H1 (cell line): Measurements from ENCODE around the gene C5. TPM values are rescaled to one million over a fixed set of nuclear protein-coding genes. Genes with fewer than 3 reads are reported as not detected.

Experiments
- CTCF ChIA-PET: fragments of 300-600 bp; sonication (Branson Sonifier 250); formaldehyde crosslinking; loops from one replicate; lab custom pipeline; 2021; ENCODE audit not compliant: partially characterized antibody; lab: Charles Lee
- POLR2A ChIA-PET: fragments of 300-600 bp; sonication (Branson Sonifier 250); formaldehyde crosslinking; loops from one replicate; lab custom pipeline; 2021; ENCODE audit warnings: inconsistent platforms; ENCODE audit not compliant: partially characterized antibody; lab: Charles Lee
- DNase-seq, 2 experiments: peaks; one replicate each; pipeline versions ENCODE4 v3.0.0 to v3.0.0-alpha.2; 2010 to 2022; ENCODE audit warnings: low spot score in 2 of 2, low read depth in 1 of 2, mixed read lengths in 1 of 2
- FAIRE-seq: peaks from 2 replicates; lab custom pipeline; 2011; peaks lifted over from hg19 to GRCh38; lab: Jason Lieb, UNC
- H2AFZ ChIP-seq: 2 replicates; pipeline ENCODE4 v1.8.1; 2012; ENCODE audit warnings: low read length, inconsistent platforms
- H2AK5ac ChIP-seq: 2 replicates; pipeline ENCODE4 v1.6.1; 2013; ENCODE audit warnings: low read depth, low read length
- H2BK120ac ChIP-seq: replicated peaks from 2 replicates; pipeline ENCODE3; 2013; ENCODE audit warnings: low read depth, low read length, inconsistent platforms
- H2BK12ac ChIP-seq: 2 replicates; pipeline ENCODE4 v1.6.1; 2013; ENCODE audit warnings: low read depth, low read length
- H2BK15ac ChIP-seq: 2 replicates; pipeline ENCODE4 v1.6.1; 2013; ENCODE audit warnings: low read length
- H2BK20ac ChIP-seq: 2 replicates; pipeline ENCODE4 v1.6.1; 2013; ENCODE audit warnings: low read length
- H2BK5ac ChIP-seq: 2 replicates; pipeline ENCODE4 v1.6.1; 2013; ENCODE audit warnings: low read depth, low read length
- H3K14ac ChIP-seq: 2 replicates; pipeline ENCODE4 v1.6.1; 2013; ENCODE audit warnings: inconsistent platforms; ENCODE audit not compliant: insufficient read length
- H3K18ac ChIP-seq: 2 replicates; pipeline ENCODE4 v1.6.1; 2013; ENCODE audit warnings: low read length; ENCODE audit errors: extremely low read depth
- H3K23ac ChIP-seq: 2 replicates; pipeline ENCODE4 v1.6.1; 2013; ENCODE audit warnings: inconsistent platforms; ENCODE audit not compliant: insufficient read length
- H3K23me2 ChIP-seq: 2 replicates; pipeline ENCODE4 v1.6.1; 2013; ENCODE audit warnings: low read depth, low read length
- H3K27ac ChIP-seq: 2 replicates; pipeline ENCODE4 v1.6.1; 2011; ENCODE audit warnings: low read depth, low read length, inconsistent platforms
- H3K27me3 ChIP-seq, 4 experiments: replicated peaks in 1 of 4; 1 replicate in 1 of 4; 2 replicates in 3 of 4; pipeline versions ENCODE4 v1.6.1 to v1.8.1; 2011 to 2013; ENCODE audit warnings: low read length in 3 of 4, mild to moderate bottlenecking in 3 of 4, inconsistent platforms in 2 of 4, mixed read lengths in 2 of 4, moderate library complexity in 1 of 4; ENCODE audit not compliant: control insufficient read depth in 3 of 4, insufficient read depth in 3 of 4; ENCODE audit errors: extremely low read depth in 1 of 4
- H3K36me3 ChIP-seq, 4 experiments: 2 replicates each; pipeline versions ENCODE4 v1.6.1 to v1.8.1; 2011 to 2013; ENCODE audit warnings: mild to moderate bottlenecking in 4 of 4, low read length in 3 of 4, moderate library complexity in 2 of 4, control low read depth in 1 of 4, inconsistent platforms in 1 of 4; ENCODE audit not compliant: insufficient read depth in 4 of 4, control insufficient read depth in 2 of 4
- H3K4ac ChIP-seq: replicated peaks from 2 replicates; pipeline ENCODE3; 2013; ENCODE audit warnings: low read length, low read depth, mixed read lengths, inconsistent platforms; ENCODE audit not compliant: insufficient read length
- H3K4me1 ChIP-seq, 4 experiments: replicated peaks in 1 of 4; 1 replicate in 1 of 4; 2 replicates in 3 of 4; pipeline versions ENCODE4 v1.6.1 to v1.8.1; 2011 to 2013; ENCODE audit warnings: low read length in 3 of 4, inconsistent platforms in 2 of 4, mixed read lengths in 1 of 4; ENCODE audit not compliant: insufficient read depth in 4 of 4, control insufficient read depth in 3 of 4
- H3K4me2 ChIP-seq, 2 experiments: 2 replicates each; pipeline versions ENCODE4 v1.6.1 to v1.8.1; 2011 to 2013; ENCODE audit warnings: low read depth in 2 of 2, low read length in 2 of 2, control low read depth in 1 of 2, inconsistent platforms in 1 of 2, mild to moderate bottlenecking in 1 of 2; ENCODE audit not compliant: insufficient read depth in 1 of 2
- H3K4me3 ChIP-seq, 4 experiments: fragments of 200-600, 300-600 bp in 1 of 4; sonication (generic), shearing (Covaris generic), sonication (Bioruptor Twin) in 1 of 4; 2 replicates each; pipeline versions ENCODE4 v1.5.1 to v1.8.1; 2011 to 2016; ENCODE audit warnings: low read length in 4 of 4, low read depth in 3 of 4, control low read depth in 2 of 4, inconsistent platforms in 2 of 4, mild to moderate bottlenecking in 2 of 4, mixed read lengths in 1 of 4, moderate library complexity in 1 of 4; ENCODE audit not compliant: insufficient read depth in 2 of 4; ENCODE audit errors: extremely low read depth in 1 of 4
- H3K56ac ChIP-seq: replicated peaks from 2 replicates; pipeline ENCODE3; 2013; ENCODE audit warnings: low read depth, mild to moderate bottlenecking, mixed read lengths, low read length, inconsistent platforms; ENCODE audit not compliant: insufficient read length
- H3K79me1 ChIP-seq: 2 replicates; pipeline ENCODE4 v1.6.1; 2013; ENCODE audit warnings: low read depth, low read length, control low read depth
- H3K79me2 ChIP-seq, 2 experiments: 2 replicates each; pipeline versions ENCODE4 v1.6.1 to v1.8.1; 2012 to 2013; ENCODE audit warnings: low read length in 2 of 2, mild to moderate bottlenecking in 2 of 2, inconsistent platforms in 1 of 2; ENCODE audit not compliant: insufficient read depth in 2 of 2, control insufficient read depth in 1 of 2
- H3K9ac ChIP-seq, 4 experiments: replicated peaks in 1 of 4; 1 replicate in 1 of 4; 2 replicates in 3 of 4; pipeline versions ENCODE4 v1.6.1 to v1.8.1; 2011 to 2013; ENCODE audit warnings: low read depth in 3 of 4, low read length in 3 of 4, control low read depth in 2 of 4, mild to moderate bottlenecking in 2 of 4, moderate library complexity in 2 of 4, inconsistent platforms in 1 of 4; ENCODE audit errors: extremely low read depth in 1 of 4
- H3K9me3 ChIP-seq, 2 experiments: 2 replicates each; pipeline versions ENCODE4 v1.6.1 to v1.8.1; 2012 to 2013; ENCODE audit warnings: mild to moderate bottlenecking in 2 of 2, moderate library complexity in 2 of 2, control low read depth in 1 of 2, inconsistent platforms in 1 of 2, low read depth in 1 of 2, low read length in 1 of 2, mixed read lengths in 1 of 2; ENCODE audit not compliant: insufficient read depth in 2 of 2
- H4K20me1 ChIP-seq, 2 experiments: replicated peaks in 1 of 2; 2 replicates each; pipeline versions ENCODE3 to v1.8.1; 2011 to 2013; ENCODE audit warnings: inconsistent platforms in 2 of 2, low read length in 2 of 2, mild to moderate bottlenecking in 1 of 2; ENCODE audit not compliant: insufficient read depth in 2 of 2, control insufficient read depth in 1 of 2
- H4K5ac ChIP-seq: 2 replicates; pipeline ENCODE4 v1.6.1; 2013; ENCODE audit warnings: low read length, low read depth, mixed read lengths, inconsistent platforms; ENCODE audit not compliant: insufficient read length
- H4K8ac ChIP-seq: 2 replicates; pipeline ENCODE4 v1.8.0; 2013; ENCODE audit warnings: mild to moderate bottlenecking, moderate library complexity, low read length, inconsistent platforms; ENCODE audit not compliant: insufficient read depth; ENCODE audit errors: extremely low read depth
- H4K91ac ChIP-seq: replicated peaks from 2 replicates; pipeline ENCODE3; 2013; ENCODE audit warnings: low read length, mixed read lengths, inconsistent platforms; ENCODE audit not compliant: insufficient read length
- BRCA1 ChIP-seq: IDR thresholded peaks from 2 replicates; pipeline ENCODE4 v1.6.1; 2012; ENCODE audit warnings: low read depth, low read length, improper control_type of control experiment
- CBX5 ChIP-seq: fragments of 300-800, 300-1000 bp; sonication (generic); IDR thresholded peaks from 2 replicates; pipeline ENCODE4 v1.7.1; 2016; ENCODE audit warnings: antibody characterized with exemption, low read length, low read depth
- POLR2A ChIP-seq, 2 experiments: IDR thresholded peaks; 1 replicate in 1 of 2; 2 replicates in 1 of 2; pipeline ENCODE4 v1.6.1; 2011; ENCODE audit warnings: low read depth in 2 of 2, low read length in 2 of 2, mild to moderate bottlenecking in 2 of 2; ENCODE audit errors: control extremely low read depth in 1 of 2
- POU5F1 ChIP-seq: IDR thresholded peaks from 2 replicates; pipeline ENCODE4 v1.6.1; 2011; ENCODE audit warnings: low read depth, mild to moderate bottlenecking, low read length, moderate library complexity
- RFX5 ChIP-seq: IDR thresholded peaks from 2 replicates; pipeline ENCODE4 v1.6.1; 2011; ENCODE audit warnings: low read depth, low read length, improper control_type of control experiment, borderline replicate concordance
- SIN3A ChIP-seq, 2 experiments: IDR thresholded peaks in 1 of 2; conservative IDR thresholded peaks in 1 of 2; 2 replicates each; pipeline ENCODE4 v1.6.1; 2011 to 2012; ENCODE audit warnings: low read length in 2 of 2, improper control_type of control experiment in 1 of 2, low read depth in 1 of 2, mild to moderate bottlenecking in 1 of 2
- SIX5 ChIP-seq: IDR thresholded peaks from 2 replicates; pipeline ENCODE4 v1.6.1; 2011; ENCODE audit warnings: mild to moderate bottlenecking, low read depth, low read length
- WGBS, 2 experiments: shearing (Covaris generic) in 1 of 2; methylation state at CpG; one replicate each; pipeline versions ENCODE4 v1.1.6 to v1.1.7; 2013 to 2015; ENCODE audit warnings: low lambda C conversion rate in 2 of 2, mixed read lengths in 2 of 2, inconsistent platforms in 1 of 2, low coverage in 1 of 2, missing lambda C conversion rate in 1 of 2; ENCODE audit not compliant: insufficient replicate concordance in 2 of 2, insufficient coverage in 1 of 2, insufficient read length in 1 of 2; ENCODE audit errors: extremely low coverage in 1 of 2, missing lambda C conversion rate in 1 of 2; 5-methylcytosine and 5-hydroxymethylcytosine counted together
- polyA plus RNA-seq, 7 experiments: library from polyadenylated mRNA; depleted of rRNA in 3 of 7; stranded (reverse) in 5 of 7; unstranded in 2 of 7; fragments of >200 nt in 5 of 7; fragments of 200-250 nt in 2 of 7; gene quantifications; 1 replicate in 5 of 7; 2 replicates in 1 of 7; 4 replicates in 1 of 7; pipeline versions ENCODE4 v1.2.1 to v1.2.3, GENCODE V29; 2011 to 2013; ENCODE audit warnings: missing spikeins in 2 of 7, mixed read lengths in 2 of 7
- total RNA-seq: library from RNA; stranded (reverse); fragmentation: NEBNext Ultra II Directional; extraction: Animal tissue kit (Norgen Biotek cat#: 25700); gene quantifications from 2 replicates; pipeline ENCODE4 v1.2.1, GENCODE V29; 2021

C5 gene
- total and polyA plus RNA-seq, 2 of the 8 experiments (the other 6 are each of a cell fraction or from before 2014, with no cell fraction given) = 0.24 to 0.35 TPM

- no peak overlapping the region for H4K91ac ChIP-seq
- no peak overlapping the region for H4K8ac ChIP-seq
- H3K9me3 ChIP-seq = no peaks in the 10 kb centered on the region
- H3K14ac ChIP-seq = no peak overlapping the region
- POLR2A ChIA-PET = interaction anchor here (1.3 to 1.4 kb wide), 4 partner anchors 8 to 14 kb away, joined by 3 to 4 read pairs (median 4); no protein-coding TSS in a partner anchor
- H4K5ac ChIP-seq = no peak overlapping the region
- H3K9ac ChIP-seq = no peak overlapping the region
- H3K27ac ChIP-seq = no peak overlapping the region
- no peak overlapping the region for H3K4me2 ChIP-seq
- no peak overlapping the region for H2BK120ac ChIP-seq
- H3K4me1 ChIP-seq = no peaks in the 10 kb centered on the region; a peak in 1 of 7 replicates
- CTCF ChIA-PET = interaction anchor here (1.1 to 10.7 kb wide), 5 partner anchors 6 to 33 kb away, joined by 3 to 71 read pairs (median 5); no protein-coding TSS in a partner anchor
- 88% methylated on average over 16 of the region's 16 CpGs; no CpG with 5 or more reads in 1 of the 2 experiments for WGBS, 2 experiments
- DNase-seq (no peak), FAIRE-seq (no peak)
- no peaks in the 10 kb centered on the region for H3K27me3 ChIP-seq
- no peak overlapping the region for H3K23ac ChIP-seq
- H2AK5ac ChIP-seq = no peak overlapping the region
- no peaks in the 10 kb centered on the region for H3K79me1 ChIP-seq
- H2BK20ac ChIP-seq = no peak overlapping the region
- no peak overlapping the region for H2BK15ac ChIP-seq
- H3K56ac ChIP-seq = no peak overlapping the region
- no peak overlapping the region for H2AFZ ChIP-seq
- H3K4ac ChIP-seq = no peak overlapping the region
- no peak overlapping the region for H3K18ac ChIP-seq
- no peaks in the 10 kb centered on the region for H3K36me3 ChIP-seq
- no peak overlapping the region for H2BK5ac ChIP-seq
- no peaks in the 10 kb centered on the region for H3K79me2 ChIP-seq
- H4K20me1 ChIP-seq = no peaks in the 10 kb centered on the region
- H3K23me2 ChIP-seq = no peaks in the 10 kb centered on the region; the same call in 1 of the 2 replicates
- H3K4me3 ChIP-seq = no peak overlapping the region
- TF ChIP-seq BRCA1 = no peak
- no peak for TF ChIP-seq POU5F1
- TF ChIP-seq CBX5 = no peak
- TF ChIP-seq RFX5 = no peak
- no peak for TF ChIP-seq POLR2A (IDR thresholded peaks at IDR 0.05; ENCODE audit: control extremely low read depth in 1 of 2, low read depth in 2 of 2, low read length in 2 of 2)
- no peak for TF ChIP-seq SIN3A (conservative IDR thresholded peaks at IDR 0.05 in 1 of 2, IDR thresholded peaks at IDR 0.05 in 1 of 2; ENCODE audit: low read depth in 1 of 2, low read length in 2 of 2)
- TF ChIP-seq SIX5 = no peak
- no peak overlapping the region for H2BK12ac ChIP-seq
Observed at GRCh38 chr9:120904061-120904977, 145.8 kb downstream of the C5 start.
